ENCODE measurements around the gene STXBP6.
"Not testable (repeated sequence)": the region's sequence is repeated elsewhere in the genome, so short reads cannot be mapped to it uniquely, and the experiment has no call there.

Gene STXBP6

DNA sequence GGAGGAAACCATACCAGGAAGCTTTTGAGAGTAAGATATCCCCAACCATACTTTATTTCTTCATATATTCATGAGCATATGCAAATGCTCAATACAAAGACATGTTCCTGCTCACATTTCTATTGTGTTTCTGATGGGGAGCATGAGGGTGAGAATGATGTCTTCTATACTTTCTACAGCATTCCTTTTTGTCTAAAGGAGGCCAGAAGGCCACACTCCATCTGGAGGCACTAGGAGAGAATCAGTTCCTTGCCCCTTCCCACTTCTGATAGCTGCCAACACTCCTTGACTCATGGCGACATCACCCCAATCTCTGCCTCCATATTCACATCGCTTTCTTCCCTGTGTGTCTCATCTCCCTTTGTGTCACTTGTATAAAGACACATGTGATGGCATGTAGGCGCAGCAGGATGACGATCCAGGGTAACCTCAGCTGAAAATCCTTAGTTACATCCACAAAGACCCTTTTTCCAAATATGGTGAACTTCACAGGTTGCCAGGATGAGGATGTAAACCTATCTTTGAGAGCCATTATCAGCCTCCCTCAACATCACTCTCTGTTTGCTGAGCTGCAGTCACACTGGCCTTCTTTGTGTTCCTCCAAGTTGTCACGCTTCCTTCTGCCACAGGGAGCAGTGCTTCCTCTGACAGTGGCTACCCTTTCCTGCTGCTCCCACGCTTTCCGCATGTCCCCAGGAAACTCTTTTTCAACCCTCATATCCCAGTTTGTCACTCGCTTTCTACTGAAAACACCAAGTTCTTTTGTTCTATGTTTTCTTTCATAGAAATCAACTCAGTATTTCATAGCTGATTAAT lies 96.9 kb downstream of the STXBP6 start:
- DNase-seq, result no peak

DNA sequence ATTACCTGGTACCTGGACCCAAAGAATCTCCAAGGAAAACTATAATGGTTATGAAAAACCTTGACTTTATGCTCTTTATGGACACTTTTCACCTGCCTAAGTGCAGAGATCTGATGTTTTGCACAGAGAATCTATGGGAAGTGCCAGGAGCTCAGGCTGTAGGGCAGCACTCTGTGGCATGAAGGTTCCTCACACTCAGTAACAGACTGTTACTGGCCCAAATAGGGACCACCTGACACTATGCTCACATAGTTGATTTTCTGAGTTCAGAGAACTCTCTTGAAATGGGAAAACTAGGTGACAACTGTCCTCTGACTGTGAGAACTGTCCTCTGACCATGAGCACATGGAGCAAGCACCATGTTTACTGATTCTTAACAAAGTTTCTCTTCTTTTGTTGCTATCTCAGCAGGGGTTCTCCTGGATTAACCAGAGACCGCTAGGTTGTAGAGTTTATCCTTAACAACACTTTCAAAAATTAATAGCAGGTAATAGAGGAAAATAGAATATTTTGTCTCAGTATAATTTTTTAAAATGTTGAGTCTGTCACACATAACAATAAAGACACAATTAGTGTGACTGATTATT lies 101.6 kb downstream of the STXBP6 start:
- DNase-seq, result no peak

DNA sequence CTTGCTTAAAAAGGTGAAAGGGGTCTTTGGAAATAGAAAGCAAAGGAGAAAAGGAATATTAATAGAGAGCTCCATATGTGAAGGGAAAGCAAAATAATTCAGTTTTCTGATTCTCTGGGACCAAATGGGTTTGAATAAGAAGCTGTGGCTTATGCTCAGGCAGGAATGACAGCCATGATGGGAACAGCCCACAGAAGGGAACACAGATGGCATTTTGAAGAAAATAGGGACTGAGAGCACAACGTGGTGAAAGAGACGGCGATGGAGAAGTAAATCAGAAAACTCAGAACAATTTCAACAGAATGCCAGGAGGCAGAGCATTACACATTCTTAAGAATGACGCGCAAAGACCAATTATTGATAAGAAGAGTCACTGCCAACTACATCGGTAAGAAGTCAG lies 102.8 kb downstream of the STXBP6 start:
- DNase-seq, result no peak

DNA sequence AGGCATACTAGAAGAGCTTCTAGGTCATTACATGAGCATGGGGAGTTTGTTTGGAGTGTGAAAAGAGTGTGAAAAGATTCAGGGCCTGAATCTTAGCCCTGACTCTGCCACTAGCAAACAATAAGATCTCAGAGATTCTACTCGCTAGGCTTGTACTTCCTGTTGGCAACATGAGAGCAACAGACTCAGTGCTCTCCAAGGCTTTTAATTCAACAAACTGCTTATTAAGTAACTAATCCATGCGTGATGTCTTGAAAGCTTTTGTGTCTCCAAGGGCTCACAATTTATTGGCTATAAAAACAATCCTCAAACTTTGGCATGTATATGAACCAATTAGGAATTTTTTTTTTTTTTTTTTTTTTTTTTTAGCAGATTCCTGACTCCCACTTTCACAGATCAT lies 105.1 kb downstream of the STXBP6 start:
- no peak for DNase-seq

DNA sequence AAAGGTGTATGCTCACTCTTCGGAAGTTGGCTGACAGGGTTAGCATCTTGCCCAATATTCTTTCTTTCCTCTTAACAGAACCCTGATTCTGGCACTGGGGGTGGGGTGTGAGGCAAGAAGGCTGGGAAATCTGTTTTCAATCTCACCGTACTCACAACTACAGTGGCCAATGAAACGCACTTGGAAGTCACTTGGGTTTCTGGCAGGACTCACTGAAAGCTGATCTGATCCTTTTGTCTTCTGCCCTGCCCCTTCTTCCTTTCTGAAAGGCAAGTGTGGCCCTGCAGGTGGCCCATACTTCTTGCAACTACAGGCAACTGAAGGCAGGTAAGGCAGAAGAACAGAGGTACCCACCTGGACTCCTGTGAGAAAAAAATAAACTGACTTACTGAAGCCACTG lies 106.9 kb downstream of the STXBP6 start:
- no peak for DNase-seq

DNA sequence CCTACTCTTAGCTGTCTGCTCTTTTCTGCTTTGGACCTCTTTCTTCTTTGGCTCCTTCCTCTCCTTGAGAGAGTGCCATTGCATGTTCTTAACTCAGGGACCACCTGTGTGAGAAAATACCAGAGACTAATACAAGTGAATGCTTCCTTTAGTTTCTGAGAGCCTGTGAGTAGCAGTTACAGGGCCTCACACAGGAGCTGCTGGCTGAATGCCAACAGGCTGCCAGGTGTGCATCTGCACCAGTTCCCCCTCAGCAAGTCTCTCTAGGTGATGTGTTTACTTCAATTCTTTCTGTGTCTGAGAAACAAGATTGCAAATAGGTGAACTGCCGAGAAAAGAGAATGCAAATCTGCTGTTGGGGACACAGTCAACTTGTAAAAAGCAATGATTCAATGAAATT lies 108.2 kb downstream of the STXBP6 start:
- DNase-seq, result no peak

DNA sequence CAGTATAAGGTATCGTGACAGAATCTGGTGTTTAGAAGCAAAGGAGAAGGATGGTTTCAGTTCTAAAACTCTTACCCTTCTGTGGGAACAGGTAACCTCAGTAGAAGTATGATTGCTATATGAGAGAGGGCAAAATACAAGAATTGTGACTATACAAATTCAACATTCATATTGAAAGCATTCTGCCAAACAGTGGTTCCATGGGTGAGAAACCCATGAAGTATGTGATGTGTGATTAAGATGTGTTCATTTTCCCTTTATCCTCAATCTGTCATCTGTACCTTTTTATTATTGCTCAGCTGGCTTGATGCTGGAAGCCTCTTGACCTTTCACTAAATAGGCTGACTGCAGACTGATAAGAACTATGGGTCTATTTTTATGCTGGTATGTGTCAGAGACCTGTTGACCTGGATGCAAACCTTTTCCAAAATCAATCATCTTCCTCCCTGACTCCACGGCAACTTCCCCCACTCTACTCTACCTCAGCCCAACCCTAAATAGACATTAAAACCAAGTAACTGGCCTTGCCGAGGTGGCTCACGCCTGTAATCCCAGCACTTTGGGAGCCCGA lies 109.6 kb downstream of the STXBP6 start:
- no peak for DNase-seq

DNA sequence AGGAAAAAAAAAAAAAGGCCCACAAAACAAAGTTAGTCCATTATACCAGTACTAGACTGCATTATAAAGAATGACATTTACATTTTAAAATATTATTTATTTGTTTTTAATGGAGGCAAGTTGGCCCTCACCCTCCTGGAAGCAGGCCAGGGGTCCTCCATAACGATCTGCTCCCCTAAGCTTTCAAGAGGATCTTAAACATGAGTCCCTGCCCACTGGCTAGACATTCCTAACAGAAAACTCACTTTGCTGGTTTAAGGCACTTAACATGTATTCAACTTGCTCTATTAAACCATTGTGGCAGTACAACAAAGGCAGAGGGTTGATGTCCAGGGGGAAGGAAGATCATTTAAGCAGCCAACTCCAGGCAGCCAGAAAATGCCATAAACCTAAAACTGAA lies 111.4 kb downstream of the STXBP6 start:
- DNase-seq, result no peak

DNA sequence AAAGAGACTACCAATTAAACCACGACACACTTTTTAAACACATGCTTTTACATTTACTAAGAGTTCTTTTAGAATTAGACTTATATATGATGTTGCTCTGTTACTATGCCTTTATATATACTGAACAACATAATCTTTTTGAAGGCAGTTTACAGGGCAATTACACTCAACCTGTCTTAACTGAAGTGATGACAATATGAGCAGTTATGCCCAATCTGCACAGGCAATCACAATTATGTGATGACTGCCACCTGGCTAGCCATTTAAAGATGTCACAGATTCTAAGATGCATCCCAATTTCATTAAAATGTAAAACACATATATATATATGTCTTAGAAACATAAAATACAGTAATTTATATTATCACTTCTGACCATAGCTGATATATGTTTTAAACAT lies 112.6 kb downstream of the STXBP6 start:
- DNase-seq, result no peak

DNA sequence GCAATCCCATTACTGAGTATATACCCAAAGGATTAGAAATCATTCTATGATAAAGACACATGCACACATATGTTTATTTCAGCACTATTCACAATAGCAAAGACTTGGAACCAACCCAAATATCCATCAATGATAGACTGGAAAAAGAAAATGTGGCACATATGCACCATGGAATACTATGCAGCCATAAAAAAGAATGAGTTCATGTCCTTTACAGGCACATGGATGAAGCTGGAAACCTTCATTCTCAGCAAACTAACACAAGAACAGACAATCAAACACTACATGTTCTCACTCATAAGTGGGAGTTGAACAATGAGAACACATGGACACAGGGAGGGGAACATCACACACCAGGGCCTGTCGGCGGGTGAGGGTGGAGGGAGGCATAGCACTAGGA lies 113.2 kb downstream of the STXBP6 start:
- not testable (repeated sequence) for DNase-seq

DNA sequence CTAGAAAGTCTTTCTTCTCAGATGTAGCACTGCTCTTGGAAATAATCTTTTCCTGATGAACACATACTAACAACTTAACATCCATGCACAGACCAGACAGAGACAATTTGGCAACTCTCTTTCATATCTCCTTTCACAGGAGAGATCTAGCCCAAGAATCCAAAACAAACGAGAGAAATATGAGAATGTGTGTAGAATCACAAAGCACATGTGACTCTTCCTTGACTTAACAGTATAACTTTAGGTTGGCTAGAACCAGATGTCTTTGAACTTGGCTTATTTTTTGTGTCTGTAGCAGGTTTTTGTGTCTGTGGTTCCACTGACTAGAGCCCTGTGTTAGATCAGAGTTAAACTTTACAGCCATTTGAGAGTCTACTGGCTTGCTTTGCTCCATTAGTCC lies 114.2 kb downstream of the STXBP6 start:
- no peak for DNase-seq

DNA sequence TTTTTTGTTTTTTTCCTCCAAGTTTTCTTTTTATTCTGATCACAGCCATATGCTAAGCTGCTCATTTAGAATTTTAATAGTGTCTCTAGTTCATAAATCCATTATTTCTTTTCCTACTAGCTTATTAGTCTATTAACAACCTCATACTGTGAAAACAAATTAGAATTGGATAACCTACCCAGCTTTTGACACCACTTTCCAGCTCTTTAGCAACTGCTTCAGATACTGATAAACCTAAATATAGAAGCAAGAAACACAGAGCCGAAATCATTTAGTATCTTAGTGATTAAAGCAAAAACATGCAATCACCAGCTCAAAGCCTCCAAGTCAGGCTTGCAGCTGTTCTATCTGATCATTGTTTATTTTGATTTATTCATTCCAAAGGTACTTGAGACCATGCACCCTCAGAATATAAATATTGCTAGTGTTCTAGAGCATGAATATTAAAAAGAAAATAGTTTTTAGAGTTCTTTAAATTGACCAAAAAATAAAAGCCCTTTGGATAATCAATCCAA lies 121.5 kb downstream of the STXBP6 start:
- DNase-seq, result no peak

DNA sequence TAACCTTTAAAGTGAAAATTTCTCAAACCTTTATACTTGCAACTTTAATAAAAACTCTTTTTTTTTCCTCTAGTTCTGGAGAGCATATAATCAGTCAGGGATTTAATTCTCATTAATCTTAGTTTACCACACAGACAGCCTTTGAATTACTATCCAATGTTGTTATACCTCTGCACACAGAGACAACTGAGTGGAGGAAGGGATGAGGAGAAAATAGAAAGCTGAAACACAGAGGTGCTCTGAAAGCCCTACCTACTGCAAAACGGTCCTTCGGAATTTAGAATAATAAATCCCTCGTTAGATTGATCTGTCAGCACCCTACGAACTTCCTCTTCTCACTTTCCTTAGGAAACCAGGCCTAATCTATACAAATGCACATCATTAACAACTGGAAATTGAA lies 122.1 kb downstream of the STXBP6 start:
- DNase-seq, result no peak

DNA sequence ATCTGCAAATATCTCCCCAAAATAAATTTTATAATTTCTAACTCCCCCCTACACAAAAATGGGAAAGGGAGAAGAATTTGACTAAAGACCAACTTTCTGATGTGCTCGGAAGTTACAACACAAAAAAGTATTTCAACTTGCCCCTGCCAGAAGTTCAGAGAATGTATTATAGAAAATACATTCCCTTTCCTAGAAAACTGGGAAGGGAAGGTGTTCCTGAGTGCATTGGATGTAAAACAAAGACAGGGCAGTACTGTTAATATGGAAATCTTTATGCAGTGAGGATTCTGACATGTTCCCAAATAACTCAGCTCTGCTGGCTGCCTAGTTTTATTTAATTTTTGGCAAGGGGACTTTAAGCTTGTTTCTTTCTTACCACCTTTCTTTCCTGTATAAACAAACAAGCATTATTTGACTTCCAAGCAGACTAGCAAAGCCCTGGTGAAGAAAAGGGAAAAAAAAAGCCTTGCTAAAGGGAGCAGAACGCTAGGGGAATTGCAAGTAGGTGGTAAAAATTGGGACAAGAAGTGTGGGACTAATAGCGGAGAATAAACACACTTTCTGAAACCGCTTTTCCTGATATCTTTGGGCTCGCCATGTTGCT lies 124.1 kb downstream of the STXBP6 start:
- no peak for DNase-seq

DNA sequence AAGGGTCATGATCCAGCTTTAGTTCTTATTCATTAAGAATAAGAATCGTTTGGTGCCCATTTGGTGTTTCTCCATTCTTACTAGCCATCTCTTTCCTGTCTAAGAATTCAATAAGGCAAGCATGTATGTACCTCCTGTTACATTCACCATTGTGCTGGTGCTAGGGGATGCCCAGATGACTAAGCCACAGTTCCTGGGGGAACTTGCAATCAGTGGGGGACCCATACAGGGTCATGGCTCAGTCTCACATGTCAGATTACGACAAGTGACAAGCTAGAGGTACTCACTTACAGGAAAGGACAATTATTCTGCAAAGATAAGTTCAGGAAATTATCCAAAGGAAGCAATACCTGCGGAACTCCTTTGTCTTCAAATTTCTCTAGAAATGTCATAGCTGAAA lies 125.4 kb downstream of the STXBP6 start:
- DNase-seq, result no peak

DNA sequence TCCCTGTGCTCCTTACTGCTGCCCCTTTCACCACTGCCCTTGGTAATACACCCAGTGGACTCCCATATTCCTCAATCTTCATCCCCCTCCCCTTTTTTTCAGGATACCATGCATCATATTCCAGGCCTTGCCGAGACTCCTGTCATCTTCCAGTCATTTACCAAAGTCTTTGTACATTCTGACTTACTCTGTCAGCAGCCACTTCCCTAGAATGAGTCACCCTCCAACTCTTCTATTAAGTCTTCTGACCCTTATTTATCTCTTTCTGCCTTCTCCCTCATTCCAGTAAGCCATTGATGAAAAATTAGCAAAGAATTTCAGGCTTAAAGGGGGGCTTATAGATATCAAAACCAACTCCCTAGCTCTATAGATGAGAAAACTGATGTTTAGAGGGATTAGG lies 128.0 kb downstream of the STXBP6 start:
- no peak for DNase-seq

DNA sequence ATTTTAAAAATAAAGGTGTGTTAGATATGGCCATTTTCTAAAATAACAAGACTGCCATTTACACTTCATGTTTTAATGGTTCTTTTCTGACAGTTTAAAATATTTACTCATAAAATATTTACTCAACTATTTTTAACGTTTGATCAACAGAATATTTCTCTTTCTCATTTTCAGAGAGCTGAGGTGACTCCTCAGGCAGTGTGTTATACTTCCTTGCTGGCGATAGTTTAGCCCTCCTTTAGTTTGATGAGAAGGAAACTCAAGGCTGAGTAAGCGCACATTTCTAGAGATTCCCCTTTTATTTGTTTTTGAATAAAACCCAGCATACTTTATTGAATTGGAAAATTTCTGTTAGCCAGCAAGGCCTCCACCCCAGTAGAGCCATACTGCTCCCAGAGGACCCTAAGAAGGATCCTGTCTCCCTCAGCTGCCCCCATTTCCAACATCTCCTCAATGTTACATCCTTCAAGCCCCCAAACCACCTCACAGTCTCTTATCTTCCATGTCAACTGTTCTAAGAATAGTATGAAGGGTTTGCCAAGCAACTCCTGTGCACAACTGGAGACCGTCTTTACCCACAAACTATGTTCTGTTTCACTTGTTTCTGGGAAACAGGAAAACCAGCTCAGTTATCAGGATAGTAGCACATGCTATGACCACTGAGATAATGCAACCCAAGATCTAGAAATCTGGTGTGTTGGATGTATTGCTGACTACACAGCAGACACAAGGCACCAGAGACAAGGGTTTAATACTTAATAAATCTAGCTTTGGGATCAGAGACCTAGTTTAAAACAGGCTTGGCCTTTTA lies 129.5 kb downstream of the STXBP6 start:
- no peak for DNase-seq

DNA sequence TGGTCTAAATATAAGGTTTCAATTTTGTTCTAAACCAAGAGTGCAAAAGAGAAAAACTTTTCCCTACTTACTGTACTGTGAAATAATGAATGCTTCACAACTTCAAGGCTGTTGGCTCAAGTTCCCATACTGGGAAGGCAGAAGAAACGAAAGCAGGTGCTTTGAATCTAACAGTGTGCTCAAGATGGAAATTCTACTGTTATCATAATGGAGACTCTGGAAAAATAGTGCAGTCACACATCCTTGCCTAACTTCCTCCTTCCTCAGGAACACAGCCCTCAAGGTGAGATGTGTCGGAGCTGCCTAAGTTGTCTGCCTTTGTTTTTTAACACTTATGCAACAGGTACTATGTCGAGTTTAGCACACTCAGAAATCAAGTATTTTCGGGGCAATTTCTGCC lies 131.1 kb downstream of the STXBP6 start:
- DNase-seq, result no peak

DNA sequence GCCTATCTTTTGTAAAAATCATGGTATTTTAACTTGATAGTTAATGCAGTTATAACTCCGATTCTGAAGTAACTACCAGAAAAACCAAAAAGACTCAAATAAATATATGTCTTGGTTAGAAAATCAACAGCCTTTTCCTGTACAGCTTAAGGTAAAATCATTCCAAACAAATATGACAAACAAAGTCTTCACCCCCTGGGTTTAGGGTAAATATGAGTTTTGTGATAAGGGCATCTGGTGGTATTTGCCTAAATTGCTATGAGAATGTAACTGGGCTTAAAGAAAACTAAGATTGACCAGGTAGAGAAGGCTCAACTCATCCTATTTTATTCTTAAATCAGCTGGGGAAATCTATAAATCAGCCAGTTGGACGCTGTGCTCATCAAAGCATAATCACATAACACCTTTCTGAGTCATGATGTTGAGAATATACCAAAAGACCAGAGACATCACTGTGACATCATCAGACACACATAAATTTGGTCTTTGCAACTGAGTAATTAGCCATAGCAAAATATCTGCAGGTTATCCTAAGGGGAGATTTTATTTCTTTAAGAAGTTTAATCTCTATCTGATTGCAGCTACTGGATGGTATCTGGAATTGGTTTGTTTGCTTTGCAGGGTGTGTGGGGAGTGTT lies 133.9 kb downstream of the STXBP6 start:
- no peak for DNase-seq

DNA sequence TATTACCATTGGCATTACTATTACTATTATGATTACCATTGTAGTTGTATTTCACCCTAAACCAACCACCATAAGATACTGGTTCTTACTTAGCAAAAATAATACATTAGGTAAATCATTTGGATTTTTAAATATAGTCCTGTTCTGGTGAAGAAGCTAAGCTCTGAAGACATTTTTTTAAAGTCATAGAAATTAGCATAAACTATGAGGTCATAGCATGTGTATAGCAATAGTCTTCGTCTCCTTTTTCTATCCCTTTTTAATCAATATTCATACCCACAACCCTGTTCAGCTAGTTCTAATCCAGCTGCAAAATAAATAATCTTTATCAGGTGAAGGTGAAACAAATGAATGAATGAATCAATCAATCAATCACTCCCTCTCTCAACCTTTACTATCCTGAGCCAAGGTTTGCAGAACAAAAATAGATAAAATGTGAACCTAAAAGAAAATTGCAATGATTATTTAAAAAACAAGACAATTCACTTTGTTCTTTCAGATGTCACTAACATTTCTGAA lies 134.5 kb downstream of the STXBP6 start:
- DNase-seq, result no peak

DNA sequence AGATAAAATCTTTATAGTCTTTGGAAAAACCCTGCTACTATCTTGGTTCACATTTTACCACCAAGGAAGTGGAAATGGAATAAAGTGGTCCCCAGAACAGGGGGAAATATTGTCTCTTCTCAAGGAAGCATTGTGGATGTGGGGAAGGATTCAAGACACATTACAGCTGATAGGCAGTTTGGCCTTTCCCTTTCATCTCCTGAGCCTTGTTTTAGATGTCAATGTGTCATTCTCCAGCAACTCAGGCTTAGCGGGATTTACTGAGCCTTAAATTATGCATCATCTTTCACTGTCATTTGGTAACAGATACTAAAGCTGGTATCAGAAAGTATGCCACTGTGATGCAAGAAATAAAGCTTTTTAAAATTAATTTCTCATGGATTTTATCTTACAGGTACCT lies 136.2 kb downstream of the STXBP6 start:
- DNase-seq, result no peak

DNA sequence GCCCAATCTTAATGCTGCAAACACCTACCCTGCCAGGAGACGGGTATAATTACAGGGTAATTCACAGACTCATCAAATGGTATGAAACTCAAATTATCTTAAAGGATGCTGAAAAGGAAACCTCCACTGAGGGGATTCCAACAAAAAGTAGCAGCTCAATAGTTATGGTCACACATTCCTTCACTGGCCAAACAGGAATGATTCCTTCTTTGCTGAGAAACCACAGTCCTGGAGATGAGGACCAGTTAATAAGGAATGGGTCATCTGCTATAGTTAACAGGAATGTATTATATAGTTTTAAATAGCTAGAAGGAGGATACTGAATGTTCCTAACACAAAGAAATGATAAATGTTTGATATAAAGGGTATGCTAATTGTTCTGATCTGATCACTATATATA lies 136.9 kb downstream of the STXBP6 start:
- no peak for DNase-seq
